HL-60 (cell line): Measurements from ENCODE around the gene IQCE.

Experiments
- CTCF ChIP-seq: IDR thresholded peaks from one replicate; pipeline ENCODE4 v1.5.1; 2011; ENCODE audit warnings: low read length, control low read depth, inconsistent platforms; ENCODE audit not compliant: insufficient read depth
- GABPA ChIP-seq: IDR thresholded peaks from 2 replicates; pipeline ENCODE4 v1.6.1; 2012; ENCODE audit warnings: low read depth
- POLR2AphosphoS5 ChIP-seq: IDR thresholded peaks from 2 replicates; pipeline ENCODE4 v1.6.1; 2012; ENCODE audit warnings: low read depth
- REST ChIP-seq: IDR thresholded peaks from 2 replicates; pipeline ENCODE4 v1.6.1; 2012; ENCODE audit warnings: low read depth; ENCODE audit not compliant: insufficient replicate concordance

GRCh38 chr7:2541291-2542010, 17.3 kb upstream of the IQCE start:
- TF ChIP-seq CTCF (no peak), POLR2AphosphoS5 (no peak), REST (no peak), GABPA (no peak)
